DOHH2 (cell line): ENCODE data around the gene DBNDD1.

Source experiments
- EZH2phosphoT487 ChIP-seq: fragments of 200-600 bp; sonication (generic); IDR thresholded peaks from 2 replicates; pipeline ENCODE4 v1.6.1; 2017; ENCODE audit warnings: borderline replicate concordance, mild to moderate bottlenecking, antibody characterized with exemption, low read length, moderate library complexity, mixed read lengths
- TF ChIP-seq, protein P1 (sequence below): fragments of 200-600 bp; sonication (generic); IDR thresholded peaks from one replicate; pipeline ENCODE4 v1.5.1; 2014; ENCODE audit warnings: antibody characterized with exemption, mild to moderate bottlenecking, low read depth, low read length; ENCODE audit not compliant: poor library complexity, severe bottlenecking

DNA sequence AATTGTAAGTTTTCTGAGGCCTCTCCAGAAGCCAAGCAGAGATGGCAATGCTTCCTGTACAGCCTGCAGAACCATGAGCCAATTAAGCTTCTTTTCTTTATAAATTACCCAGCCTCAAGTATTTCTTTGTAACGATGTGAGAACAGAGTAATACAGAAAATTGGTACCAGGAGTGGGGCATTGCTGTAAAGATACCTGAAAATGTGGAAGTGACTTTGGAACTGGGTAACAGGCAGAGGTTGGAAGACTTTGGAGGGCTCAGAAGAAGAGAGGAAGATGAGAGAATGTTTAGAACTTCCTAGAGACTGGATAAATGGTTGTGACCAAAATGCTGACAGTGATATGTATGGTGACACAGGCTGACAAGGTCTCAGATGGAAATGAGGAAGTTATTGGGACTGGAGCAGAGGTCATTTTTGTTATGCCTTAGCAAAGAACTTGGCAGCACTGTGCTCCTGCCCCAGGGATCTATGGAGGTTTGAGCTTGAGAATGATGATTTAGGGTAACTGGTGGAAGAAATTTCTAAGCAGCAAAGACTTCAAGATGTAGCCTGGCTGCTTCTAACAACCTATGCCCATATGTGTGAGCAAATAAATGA lies 34.7 kb upstream of the DBNDD1 start:
- TF ChIP-seq, protein P1, sequence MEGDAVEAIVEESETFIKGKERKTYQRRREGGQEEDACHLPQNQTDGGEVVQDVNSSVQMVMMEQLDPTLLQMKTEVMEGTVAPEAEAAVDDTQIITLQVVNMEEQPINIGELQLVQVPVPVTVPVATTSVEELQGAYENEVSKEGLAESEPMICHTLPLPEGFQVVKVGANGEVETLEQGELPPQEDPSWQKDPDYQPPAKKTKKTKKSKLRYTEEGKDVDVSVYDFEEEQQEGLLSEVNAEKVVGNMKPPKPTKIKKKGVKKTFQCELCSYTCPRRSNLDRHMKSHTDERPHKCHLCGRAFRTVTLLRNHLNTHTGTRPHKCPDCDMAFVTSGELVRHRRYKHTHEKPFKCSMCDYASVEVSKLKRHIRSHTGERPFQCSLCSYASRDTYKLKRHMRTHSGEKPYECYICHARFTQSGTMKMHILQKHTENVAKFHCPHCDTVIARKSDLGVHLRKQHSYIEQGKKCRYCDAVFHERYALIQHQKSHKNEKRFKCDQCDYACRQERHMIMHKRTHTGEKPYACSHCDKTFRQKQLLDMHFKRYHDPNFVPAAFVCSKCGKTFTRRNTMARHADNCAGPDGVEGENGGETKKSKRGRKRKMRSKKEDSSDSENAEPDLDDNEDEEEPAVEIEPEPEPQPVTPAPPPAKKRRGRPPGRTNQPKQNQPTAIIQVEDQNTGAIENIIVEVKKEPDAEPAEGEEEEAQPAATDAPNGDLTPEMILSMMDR, result no peak
- no peak for TF ChIP-seq EZH2phosphoT487
